Parathyroid adenoma (tissue), 2 donors: Measurements from ENCODE around the gene CIB2.

Experiments used
- H2AFZ ChIP-seq: fragments of 300-600 bp; sonication (generic); one replicate; pipeline ENCODE4 v1.7.0; 2017; ENCODE audit warnings: antibody characterized with exemption, mild to moderate bottlenecking
- H3K27ac ChIP-seq: fragments of 300-600 bp; sonication (generic); one replicate; pipeline ENCODE4 v1.7.0; 2017
- H3K27me3 ChIP-seq: fragments of 300-600 bp; sonication (generic); one replicate; pipeline ENCODE4 v1.7.0; 2017; ENCODE audit warnings: low read length; ENCODE audit not compliant: control insufficient read depth, insufficient read depth
- H3K36me3 ChIP-seq: fragments of 300-600 bp; sonication (generic); one replicate; pipeline ENCODE4 v1.7.0; 2017; ENCODE audit warnings: low read length; ENCODE audit not compliant: control insufficient read depth, insufficient read depth
- H3K4me1 ChIP-seq: fragments of 300-600 bp; sonication (generic); one replicate; pipeline ENCODE4 v1.7.0; 2017; ENCODE audit warnings: control low read depth
- H3K4me2 ChIP-seq: fragments of 300-600 bp; sonication (generic); one replicate; pipeline ENCODE4 v1.7.0; 2017; ENCODE audit warnings: low read length
- H3K4me3 ChIP-seq: fragments of 300-600 bp; sonication (generic); one replicate; pipeline ENCODE4 v1.7.0; 2017; ENCODE audit warnings: low read depth, low read length
- H3K79me2 ChIP-seq: fragments of 300-600 bp; sonication (generic); one replicate; pipeline ENCODE4 v1.7.0; 2017; ENCODE audit warnings: control low read depth
- H3K9ac ChIP-seq: fragments of 300-600 bp; sonication (generic); one replicate; pipeline ENCODE4 v1.7.0; 2017; ENCODE audit warnings: mild to moderate bottlenecking
- H3K9me3 ChIP-seq: fragments of 300-600 bp; sonication (generic); one replicate; pipeline ENCODE4 v1.7.0; 2017; ENCODE audit warnings: low read length; ENCODE audit not compliant: control insufficient read depth
- CTCF ChIP-seq: fragments of 300-600 bp; sonication (generic); IDR thresholded peaks from one replicate; pipeline ENCODE4 v1.7.0; 2017; ENCODE audit warnings: antibody characterized with exemption, mild to moderate bottlenecking
- donor health status: primary hyperparathyroidism.

The CIB2 gene

GRCh38 chr15:78098131-78098755 lies 33.0 kb downstream of the CIB2 start:
- no peak overlapping the region for H3K4me3 ChIP-seq
- no peaks in the 10 kb centered on the region for H3K36me3 ChIP-seq
- H3K79me2 ChIP-seq, result no peaks in the 10 kb centered on the region
- no peak overlapping the region for H3K27ac ChIP-seq
- no peak for TF ChIP-seq CTCF
- no peak overlapping the region for H2AFZ ChIP-seq
- H3K27me3 ChIP-seq, result no peaks in the 10 kb centered on the region
- H3K4me2 ChIP-seq, result no peak overlapping the region
- H3K9ac ChIP-seq, result no peak overlapping the region
- H3K9me3 ChIP-seq, result no peaks in the 10 kb centered on the region
- H3K4me1 ChIP-seq, result no peaks in the 10 kb centered on the region

- Histone ChIP-seq H3K4me1 (no peaks in the 10 kb centered on the region), H3K9me3 (no peaks in the 10 kb centered on the region), H3K4me3 (no peak overlapping the region), H3K79me2 (no peaks in the 10 kb centered on the region), H3K9ac (no peak overlapping the region), H3K27ac (no peak overlapping the region), H3K36me3 (no peaks in the 10 kb centered on the region), H3K27me3 (no peaks in the 10 kb centered on the region), H2AFZ (no peak overlapping the region), H3K4me2 (no peak overlapping the region)
- TF ChIP-seq CTCF, result no peak
Measured at GRCh38 chr15:78097667-78098066, 33.6 kb downstream of the CIB2 start.

- Histone ChIP-seq H3K27me3 (no peaks in the 10 kb centered on the region), H3K4me3 (no peak overlapping the region), H3K4me2 (no peak overlapping the region), H3K9me3 (no peaks in the 10 kb centered on the region), H3K36me3 (no peaks in the 10 kb centered on the region), H3K79me2 (no peaks in the 10 kb centered on the region), H3K4me1 (no peaks in the 10 kb centered on the region), H3K27ac (no peak overlapping the region), H2AFZ (no peak overlapping the region), H3K9ac (no peak overlapping the region)
- TF ChIP-seq CTCF, result no peak
Measured at GRCh38 chr15:78093242-78094020, 37.8 kb downstream of the CIB2 start.

GRCh38 chr15:78092261-78093041 lies 38.8 kb downstream of the CIB2 start, which contains the start of gene SH2D7:
SH2D7 (plus strand) TSS chr15:78092561; CDS start chr15:78092585, 24 bp downstream.
- Histone ChIP-seq H3K9ac (no peak within 1 kb of the TSS), H3K9me3 (no peaks in the 10 kb centered on the region), H3K27me3 (no peaks in the 10 kb centered on the region), H3K36me3 (no peaks in the 10 kb centered on the region), H2AFZ (no peak within 1 kb of the TSS), H3K4me1 (no peaks in the 10 kb centered on the region), H3K79me2 (no peaks in the 10 kb centered on the region), H3K27ac (no peak within 1 kb of the TSS), H3K4me3 (no peak within 1 kb of the TSS), H3K4me2 (no peak within 1 kb of the TSS)
- TF ChIP-seq CTCF, result no peak
